ENCODE measurements around the gene PLN. TPM values are rescaled to one million over a fixed set of nuclear protein-coding genes. Genes with fewer than 3 reads are reported as not detected.

Gene PLN
- total and polyA plus RNA-seq, 7 donors = 2.3 to 454 (median 294) TPM

DNA sequence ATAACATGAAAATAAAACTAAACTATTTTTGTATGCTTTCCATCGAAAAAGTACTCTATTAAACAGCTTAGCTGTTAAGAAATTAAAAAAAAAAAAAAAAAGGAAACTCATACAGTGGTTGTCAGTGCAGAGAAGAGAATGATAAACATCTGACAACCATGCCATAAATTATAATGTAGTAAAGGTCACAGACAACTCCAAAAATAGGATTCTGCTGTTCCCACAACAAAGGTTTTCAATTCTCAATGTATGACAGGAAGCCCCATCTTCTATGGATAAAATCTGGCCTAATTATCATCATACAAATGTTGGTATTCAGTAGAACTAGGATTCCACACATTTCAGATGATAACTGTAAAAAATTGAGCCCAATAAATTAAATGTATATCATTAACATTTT is 5.0 kb downstream of the PLN start:
- H3K4me1 ChIP-seq = peaks cover 0 to 66% (median 43%) of the 10 kb centered on the region in 4 donors
- H3K36me3 ChIP-seq = no peaks in the 10 kb centered on the region
- TF ChIP-seq POLR2AphosphoS5 (IDR thresholded peaks at IDR 0.05) (no peak), EP300 (IDR thresholded peaks at IDR 0.05) (no peak), POLR2A (IDR thresholded peaks at IDR 0.05) (no peak)
- TF ChIP-seq, protein P1, sequence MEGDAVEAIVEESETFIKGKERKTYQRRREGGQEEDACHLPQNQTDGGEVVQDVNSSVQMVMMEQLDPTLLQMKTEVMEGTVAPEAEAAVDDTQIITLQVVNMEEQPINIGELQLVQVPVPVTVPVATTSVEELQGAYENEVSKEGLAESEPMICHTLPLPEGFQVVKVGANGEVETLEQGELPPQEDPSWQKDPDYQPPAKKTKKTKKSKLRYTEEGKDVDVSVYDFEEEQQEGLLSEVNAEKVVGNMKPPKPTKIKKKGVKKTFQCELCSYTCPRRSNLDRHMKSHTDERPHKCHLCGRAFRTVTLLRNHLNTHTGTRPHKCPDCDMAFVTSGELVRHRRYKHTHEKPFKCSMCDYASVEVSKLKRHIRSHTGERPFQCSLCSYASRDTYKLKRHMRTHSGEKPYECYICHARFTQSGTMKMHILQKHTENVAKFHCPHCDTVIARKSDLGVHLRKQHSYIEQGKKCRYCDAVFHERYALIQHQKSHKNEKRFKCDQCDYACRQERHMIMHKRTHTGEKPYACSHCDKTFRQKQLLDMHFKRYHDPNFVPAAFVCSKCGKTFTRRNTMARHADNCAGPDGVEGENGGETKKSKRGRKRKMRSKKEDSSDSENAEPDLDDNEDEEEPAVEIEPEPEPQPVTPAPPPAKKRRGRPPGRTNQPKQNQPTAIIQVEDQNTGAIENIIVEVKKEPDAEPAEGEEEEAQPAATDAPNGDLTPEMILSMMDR (IDR thresholded peaks at IDR 0.05) = no peak
- no peaks in the 10 kb centered on the region for H3K9me3 ChIP-seq
- H3K27me3 ChIP-seq = no peaks in the 10 kb centered on the region
- H3K4me3 ChIP-seq = peak overlapping the region in 2 of 4 donors; percentile 55 to 59
- intact Hi-C loops (cut with DNase I) = loop anchor here (5.0 to 10.0 kb wide), 2 partner anchors 46 to 102 kb away; partner anchors contain the start of gene CEP85L
- 46 to 59% methylated on average over 1 of the region's 1 CpG for WGBS, 2 donors
- DNase-seq = no peak
- peak overlapping the region; percentile 58 to 84 (median 78) for H3K27ac ChIP-seq

DNA sequence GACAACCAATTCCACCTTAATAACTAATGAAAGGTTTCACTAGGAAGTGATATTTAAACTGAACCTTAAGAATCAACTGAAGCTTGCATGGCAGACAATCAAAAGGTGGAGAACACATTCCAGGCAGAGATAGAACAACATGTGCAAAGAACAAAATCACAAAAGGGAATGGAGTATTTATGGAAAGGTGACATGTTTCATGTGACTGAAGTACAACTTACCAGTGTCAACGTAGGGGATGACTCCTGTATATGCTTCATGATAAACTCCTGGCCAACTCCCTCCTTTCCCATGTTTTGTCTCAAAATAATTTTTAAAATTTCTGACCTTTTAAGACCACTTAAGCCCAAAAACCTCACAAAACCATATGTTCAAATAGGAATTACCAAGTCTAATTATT is 6.6 kb downstream of the PLN start:
- Histone ChIP-seq H3K4me3 (peak overlapping the region in 2 of 4 donors; percentile 55 to 59), H3K36me3 (peaks cover 0 to 11% (median 3%) of the 10 kb centered on the region in 4 donors), H3K9me3 (no peaks in the 10 kb centered on the region), H3K4me1 (peaks cover 0 to 76% (median 51%) of the 10 kb centered on the region in 4 donors), H3K27ac (peak overlapping the region; percentile 56 to 84 (median 78)), H3K27me3 (no peaks in the 10 kb centered on the region)
- 54 to 85% methylated on average over 1 of the region's 1 CpG for WGBS, 2 donors
- intact Hi-C loops (cut with DNase I) = loop anchor here (5.0 to 10.0 kb wide), 2 partner anchors 47 to 100 kb away; partner anchors contain the start of gene CEP85L
- no peak for DNase-seq
- TF ChIP-seq, protein P1 (IDR thresholded peaks at IDR 0.05) = no peak
- TF ChIP-seq POLR2AphosphoS5 (IDR thresholded peaks at IDR 0.05) (no peak), EP300 (IDR thresholded peaks at IDR 0.05) (no peak), POLR2A (IDR thresholded peaks at IDR 0.05) (no peak)

DNA sequence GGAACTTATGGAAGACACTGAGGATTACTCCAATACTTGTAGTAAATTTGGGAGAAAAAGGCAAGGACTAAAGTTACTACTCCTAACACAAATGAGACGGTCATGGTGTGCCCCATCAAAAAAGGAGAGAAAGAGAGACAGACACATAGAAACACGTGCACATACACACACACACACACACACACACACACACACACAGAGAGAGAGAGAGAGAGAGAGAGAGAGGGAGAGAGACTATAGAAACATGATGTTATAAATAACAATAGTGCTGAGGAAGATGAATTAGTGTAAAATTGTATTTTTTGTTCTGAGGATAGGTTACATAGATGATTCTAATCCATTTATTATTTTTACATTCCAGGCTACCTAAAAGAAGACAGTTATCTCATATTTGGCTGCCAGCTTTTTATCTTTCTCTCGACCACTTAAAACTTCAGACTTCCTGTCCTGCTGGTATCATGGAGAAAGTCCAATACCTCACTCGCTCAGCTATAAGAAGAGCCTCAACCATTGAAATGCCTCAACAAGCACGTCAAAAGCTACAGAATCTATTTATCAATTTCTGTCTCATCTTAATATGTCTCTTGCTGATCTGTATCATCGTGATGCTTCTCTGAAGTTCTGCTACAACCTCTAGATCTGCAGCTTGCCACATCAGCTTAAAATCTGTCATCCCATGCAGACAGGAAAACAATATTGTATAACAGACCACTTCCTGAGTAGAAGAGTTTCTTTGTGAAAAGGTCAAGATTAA is 10.5 kb downstream of the PLN start:
- no peaks in the 10 kb centered on the region for H3K27me3 ChIP-seq
- intact Hi-C loops (cut with DNase I) = loop anchor here (10.0 kb wide), 1 partner anchor 96 kb away; the partner anchor contains the start of gene CEP85L
- WGBS, 2 donors = 42 to 65% methylated on average over 6 of the region's 6 CpGs
- H3K36me3 ChIP-seq = peaks cover 0 to 25% (median 3%) of the 10 kb centered on the region in 4 donors
- no peaks in the 10 kb centered on the region for H3K9me3 ChIP-seq
- no peak for TF ChIP-seq EP300 (IDR thresholded peaks at IDR 0.05)
- no peak for TF ChIP-seq POLR2AphosphoS5 (IDR thresholded peaks at IDR 0.05)
- TF ChIP-seq POLR2A (IDR thresholded peaks at IDR 0.05) = no peak
- TF ChIP-seq, protein P1 (IDR thresholded peaks at IDR 0.05) = no peak
- H3K4me3 ChIP-seq = no peak overlapping the region
- peak overlapping the region in 3 of 4 donors; percentile 28 to 84 (median 50) for H3K27ac ChIP-seq
- peaks cover 0 to 65% (median 38%) of the 10 kb centered on the region in 4 donors for H3K4me1 ChIP-seq
- DNase-seq = no peak

DNA sequence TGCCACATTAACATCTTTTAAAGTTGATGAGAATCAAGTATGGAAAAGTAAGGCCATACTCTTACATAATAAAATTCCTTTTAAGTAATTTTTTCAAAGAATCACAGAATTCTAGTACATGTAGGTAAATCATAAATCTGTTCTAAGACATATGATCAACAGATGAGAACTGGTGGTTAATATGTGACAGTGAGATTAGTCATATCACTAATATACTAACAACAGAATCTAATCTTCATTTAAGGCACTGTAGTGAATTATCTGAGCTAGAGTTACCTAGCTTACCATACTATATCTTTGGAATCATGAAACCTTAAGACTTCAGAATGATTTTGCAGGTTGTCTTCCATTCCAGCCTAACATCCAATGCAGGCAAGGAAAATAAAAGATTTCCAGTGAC is 11.6 kb downstream of the PLN start:
- no peak for DNase-seq
- Histone ChIP-seq H3K9me3 (no peaks in the 10 kb centered on the region), H3K4me1 (peaks cover 0 to 56% (median 28%) of the 10 kb centered on the region in 4 donors), H3K27me3 (no peaks in the 10 kb centered on the region), H3K4me3 (no peak overlapping the region), H3K36me3 (peaks cover 0 to 25% (median 3%) of the 10 kb centered on the region in 4 donors), H3K27ac (no peak overlapping the region)
- TF ChIP-seq POLR2AphosphoS5 (IDR thresholded peaks at IDR 0.05) = no peak
- TF ChIP-seq, protein P1 (IDR thresholded peaks at IDR 0.05) = no peak
- TF ChIP-seq POLR2A (IDR thresholded peaks at IDR 0.05) = no peak
- no peak for TF ChIP-seq EP300 (IDR thresholded peaks at IDR 0.05)
- intact Hi-C loops (cut with DNase I) = loop anchor here (10.0 kb wide), 1 partner anchor 95 kb away; the partner anchor contains the start of gene CEP85L

Data from sigmoid colon (tissue), 7 donors.